ENCODE data around the gene DLG2.

- TF ChIP-seq, protein P1, sequence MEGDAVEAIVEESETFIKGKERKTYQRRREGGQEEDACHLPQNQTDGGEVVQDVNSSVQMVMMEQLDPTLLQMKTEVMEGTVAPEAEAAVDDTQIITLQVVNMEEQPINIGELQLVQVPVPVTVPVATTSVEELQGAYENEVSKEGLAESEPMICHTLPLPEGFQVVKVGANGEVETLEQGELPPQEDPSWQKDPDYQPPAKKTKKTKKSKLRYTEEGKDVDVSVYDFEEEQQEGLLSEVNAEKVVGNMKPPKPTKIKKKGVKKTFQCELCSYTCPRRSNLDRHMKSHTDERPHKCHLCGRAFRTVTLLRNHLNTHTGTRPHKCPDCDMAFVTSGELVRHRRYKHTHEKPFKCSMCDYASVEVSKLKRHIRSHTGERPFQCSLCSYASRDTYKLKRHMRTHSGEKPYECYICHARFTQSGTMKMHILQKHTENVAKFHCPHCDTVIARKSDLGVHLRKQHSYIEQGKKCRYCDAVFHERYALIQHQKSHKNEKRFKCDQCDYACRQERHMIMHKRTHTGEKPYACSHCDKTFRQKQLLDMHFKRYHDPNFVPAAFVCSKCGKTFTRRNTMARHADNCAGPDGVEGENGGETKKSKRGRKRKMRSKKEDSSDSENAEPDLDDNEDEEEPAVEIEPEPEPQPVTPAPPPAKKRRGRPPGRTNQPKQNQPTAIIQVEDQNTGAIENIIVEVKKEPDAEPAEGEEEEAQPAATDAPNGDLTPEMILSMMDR (IDR thresholded peaks at IDR 0.05; ENCODE audit: insufficient read depth, low read length) = no peak
- no peak for TF ChIP-seq POLR2AphosphoS5 (IDR thresholded peaks at IDR 0.05; ENCODE audit: low read depth)
Observed at GRCh38 chr11:84310268-84310667, 1316.9 kb downstream of the DLG2 start.
